Endodermal cell (in vitro differentiated cells): ENCODE measurements around the gene TPSAB1. TPM values are rescaled to one million over a fixed set of nuclear protein-coding genes. Genes with fewer than 3 reads are reported as not detected.

Experiments used
- DNase-seq: peaks from one replicate; pipeline ENCODE4 v3.0.0-alpha.2; 2017
- H3K27ac ChIP-seq: 2 replicates; pipeline ENCODE4 v1.5.1; 2013; ENCODE audit warnings: mild to moderate bottlenecking, low read depth, low read length, moderate library complexity
- H3K27me3 ChIP-seq: 2 replicates; pipeline ENCODE4 v1.6.1; 2013; ENCODE audit warnings: mild to moderate bottlenecking, low read length, moderate library complexity; ENCODE audit not compliant: insufficient read depth, control insufficient read depth, poor library complexity, severe bottlenecking
- H3K36me3 ChIP-seq: 2 replicates; pipeline ENCODE4 v1.7.0; 2013; ENCODE audit warnings: mild to moderate bottlenecking, low read length, moderate library complexity; ENCODE audit not compliant: control insufficient read depth, insufficient read depth
- H3K4me1 ChIP-seq: one replicate; pipeline ENCODE4 v1.7.0; 2013; ENCODE audit warnings: low read length; ENCODE audit not compliant: control insufficient read depth, insufficient read depth
- H3K4me3 ChIP-seq: 2 replicates; pipeline ENCODE4 v1.5.1; 2013; ENCODE audit warnings: mild to moderate bottlenecking, low read length, moderate library complexity
- H3K9ac ChIP-seq: 2 replicates; pipeline ENCODE4 v1.6.1; 2013; ENCODE audit warnings: mild to moderate bottlenecking, low read length, moderate library complexity; ENCODE audit not compliant: poor library complexity, severe bottlenecking; ENCODE audit errors: extremely low read depth
- H3K9me3 ChIP-seq: 2 replicates; pipeline ENCODE4 v1.6.1; 2013; ENCODE audit warnings: mild to moderate bottlenecking, low read length, moderate library complexity; ENCODE audit not compliant: control insufficient read depth
- H3K27ac Mint-ChIP-seq: 2 replicates; pipeline ENCODE4 v1.8.0; 2020; ENCODE audit warnings: mixed read lengths
- H3K27me3 Mint-ChIP-seq: 2 replicates; pipeline ENCODE4 v1.8.0; 2021; ENCODE audit warnings: mild to moderate bottlenecking, mixed read lengths; ENCODE audit not compliant: insufficient read depth
- H3K36me3 Mint-ChIP-seq: 2 replicates; pipeline ENCODE4 v1.8.0; 2020; ENCODE audit warnings: low read depth, mixed read lengths
- H3K4me1 Mint-ChIP-seq: 2 replicates; pipeline ENCODE4 v1.8.0; 2020; ENCODE audit warnings: mixed read lengths
- H3K4me3 Mint-ChIP-seq: 2 replicates; pipeline ENCODE4 v1.8.0; 2020; ENCODE audit warnings: mild to moderate bottlenecking, moderate library complexity, mixed read lengths
- H3K9me3 Mint-ChIP-seq: 2 replicates; pipeline ENCODE4 v1.8.0; 2020; ENCODE audit warnings: mild to moderate bottlenecking, mixed read lengths
- WGBS, 2 experiments: methylation state at CpG; one replicate each; pipeline versions ENCODE4 v1.1.5 to v1.1.7; 2013; ENCODE audit warnings: missing lambda C conversion rate in 2 of 2, mixed read lengths in 1 of 2; ENCODE audit not compliant: insufficient coverage in 1 of 2, insufficient read length in 1 of 2; 5-methylcytosine and 5-hydroxymethylcytosine counted together
- total RNA-seq, 2 donors: library from RNA; stranded (reverse); fragmentation: NEBNext Ultra II Directional in 1 of 2; extraction: Animal tissue kit (Norgen Biotek cat#: 25700) in 1 of 2; gene quantifications; 2 replicates in 1 of 2; 3 replicates in 1 of 2; pipeline ENCODE4 v1.2.1, GENCODE V29; 2021
- TF ChIP-seq, protein P1 (sequence below): fragments of 200-600 bp; sonication (generic); conservative IDR thresholded peaks from 2 replicates; pipeline ENCODE4 v1.5.0; 2021; ENCODE audit warnings: antibody characterized with exemption, mild to moderate bottlenecking

TPSAB1 gene
- total RNA-seq, 2 donors from 2014 or later: not detected

DNA sequence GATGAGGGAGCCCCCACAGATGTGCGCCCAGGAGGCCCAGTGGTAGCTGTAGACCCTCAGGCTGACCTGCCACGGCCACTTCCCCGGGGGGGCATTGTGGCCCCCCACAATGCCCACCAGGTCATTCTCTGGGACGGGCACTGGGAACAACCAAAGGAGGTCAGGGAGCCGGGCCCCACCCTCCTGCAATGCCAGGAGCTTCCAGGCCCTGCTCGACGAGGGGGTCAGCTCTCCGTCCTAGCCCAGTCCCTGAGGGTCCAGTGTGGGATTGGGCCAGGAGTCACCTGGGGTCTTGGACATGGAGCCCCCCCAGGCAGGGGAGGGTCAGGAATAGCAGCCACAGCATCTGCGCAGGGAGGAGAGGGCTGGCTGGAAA lies 22.3 kb downstream of the TPSAB1 start:
- Histone ChIP-seq H3K9ac (no peak overlapping the region), H3K4me3 (no peak overlapping the region), H3K9me3 (no peaks in the 10 kb centered on the region), H3K27ac (no peak overlapping the region), H3K27me3 (peaks cover 35% of the 10 kb centered on the region), H3K36me3 (no peaks in the 10 kb centered on the region), H3K4me1 (no peaks in the 10 kb centered on the region)
- Mint-ChIP-seq H3K27ac (no peak overlapping the region), H3K36me3 (no peaks in the 10 kb centered on the region), H3K27me3 (peaks cover 9% of the 10 kb centered on the region), H3K4me1 (no peaks in the 10 kb centered on the region), H3K4me3 (no peak overlapping the region), H3K9me3 (peaks cover 7% of the 10 kb centered on the region)
- WGBS, 2 experiments: 94 to 100% methylated on average over 1 to 9 of the region's 9 CpGs
- no peak for DNase-seq
- TF ChIP-seq, protein P1, sequence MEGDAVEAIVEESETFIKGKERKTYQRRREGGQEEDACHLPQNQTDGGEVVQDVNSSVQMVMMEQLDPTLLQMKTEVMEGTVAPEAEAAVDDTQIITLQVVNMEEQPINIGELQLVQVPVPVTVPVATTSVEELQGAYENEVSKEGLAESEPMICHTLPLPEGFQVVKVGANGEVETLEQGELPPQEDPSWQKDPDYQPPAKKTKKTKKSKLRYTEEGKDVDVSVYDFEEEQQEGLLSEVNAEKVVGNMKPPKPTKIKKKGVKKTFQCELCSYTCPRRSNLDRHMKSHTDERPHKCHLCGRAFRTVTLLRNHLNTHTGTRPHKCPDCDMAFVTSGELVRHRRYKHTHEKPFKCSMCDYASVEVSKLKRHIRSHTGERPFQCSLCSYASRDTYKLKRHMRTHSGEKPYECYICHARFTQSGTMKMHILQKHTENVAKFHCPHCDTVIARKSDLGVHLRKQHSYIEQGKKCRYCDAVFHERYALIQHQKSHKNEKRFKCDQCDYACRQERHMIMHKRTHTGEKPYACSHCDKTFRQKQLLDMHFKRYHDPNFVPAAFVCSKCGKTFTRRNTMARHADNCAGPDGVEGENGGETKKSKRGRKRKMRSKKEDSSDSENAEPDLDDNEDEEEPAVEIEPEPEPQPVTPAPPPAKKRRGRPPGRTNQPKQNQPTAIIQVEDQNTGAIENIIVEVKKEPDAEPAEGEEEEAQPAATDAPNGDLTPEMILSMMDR: no peak

DNA sequence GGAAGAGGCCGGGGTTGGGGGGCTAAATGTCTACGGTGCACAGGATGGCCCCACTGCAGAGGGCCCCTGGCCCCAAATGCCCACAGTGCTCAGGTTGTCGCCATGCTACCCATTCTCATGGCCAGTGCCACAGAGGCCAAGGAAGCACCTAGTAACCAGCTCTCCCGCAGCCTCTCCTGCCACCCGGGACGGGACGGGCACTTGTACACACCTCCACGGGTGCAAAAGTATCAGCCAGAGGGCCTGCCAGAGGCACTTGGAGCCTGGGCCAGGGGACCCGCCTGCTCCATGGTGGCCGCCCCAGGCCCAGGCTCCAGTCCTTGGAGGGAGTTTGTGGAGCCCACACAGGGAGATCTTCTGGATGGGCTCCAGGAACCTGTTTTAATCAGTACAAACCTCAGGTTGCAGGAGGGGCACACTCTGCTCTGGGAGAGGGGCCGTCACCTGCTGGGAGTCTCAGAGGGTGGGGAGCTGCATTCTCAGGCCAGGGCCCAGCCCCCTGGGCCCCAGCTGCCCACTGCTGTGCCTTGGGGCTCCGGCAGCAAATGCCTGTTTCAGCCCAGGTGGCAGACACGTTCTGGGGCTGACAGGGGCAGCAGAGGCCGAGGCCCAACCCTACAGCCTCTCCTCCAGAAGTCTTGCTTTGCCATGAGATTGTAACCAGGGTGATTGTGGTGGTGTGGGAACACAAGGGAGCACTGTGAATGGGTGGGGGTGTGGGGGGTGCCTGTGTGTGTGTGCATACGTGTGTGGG lies 23.3 kb downstream of the TPSAB1 start:
- Mint-ChIP-seq H3K4me1 (no peaks in the 10 kb centered on the region), H3K4me3 (no peak overlapping the region), H3K9me3 (peaks cover 7% of the 10 kb centered on the region), H3K36me3 (no peaks in the 10 kb centered on the region), H3K27ac (no peak overlapping the region), H3K27me3 (peaks cover 9% of the 10 kb centered on the region)
- WGBS, 2 experiments: 88 to 93% methylated on average over 8 to 15 of the region's 15 CpGs
- H3K27ac ChIP-seq: no peak overlapping the region
- H3K9ac ChIP-seq: no peak overlapping the region
- peaks cover 33% of the 10 kb centered on the region for H3K27me3 ChIP-seq
- no peaks in the 10 kb centered on the region for H3K4me1 ChIP-seq
- no peaks in the 10 kb centered on the region for H3K9me3 ChIP-seq
- no peak for DNase-seq
- H3K4me3 ChIP-seq: no peak overlapping the region
- H3K36me3 ChIP-seq: no peaks in the 10 kb centered on the region
- TF ChIP-seq, protein P1: no peak

DNA sequence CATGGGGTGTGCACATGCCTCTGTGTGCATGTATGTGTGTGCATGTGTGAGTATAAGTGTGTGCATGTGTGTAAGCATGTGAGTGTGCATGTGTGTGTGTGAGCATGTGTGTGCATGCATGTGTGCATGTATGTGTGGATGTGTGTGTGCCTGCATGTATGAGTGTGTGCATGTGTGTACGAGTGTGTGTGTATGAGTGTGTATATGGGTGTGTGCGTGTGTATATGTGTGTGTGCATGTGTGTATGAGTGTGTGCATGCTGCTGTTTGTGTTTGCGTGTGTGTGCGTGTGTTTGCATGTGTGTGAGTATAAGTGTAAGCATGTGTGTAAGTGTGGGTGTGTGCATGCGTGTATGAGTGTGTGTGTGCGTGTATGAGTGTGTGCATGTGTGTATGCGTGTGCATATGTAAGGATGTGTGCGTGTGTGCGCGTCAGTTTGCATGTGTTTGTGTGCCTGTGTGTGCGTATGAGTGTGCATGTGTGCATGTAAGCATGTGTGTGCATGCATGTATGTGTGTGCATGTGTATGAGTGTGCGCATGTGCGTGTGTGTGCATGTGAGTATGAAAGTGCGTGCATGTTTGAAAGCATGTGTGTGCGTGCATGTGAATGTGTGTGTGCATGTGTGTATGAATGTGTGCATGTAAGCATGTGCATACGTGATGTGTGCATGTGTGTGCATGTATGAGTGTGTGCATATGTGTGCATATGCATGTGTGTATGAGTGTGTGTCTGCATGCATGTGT lies 24.0 kb downstream of the TPSAB1 start:
- Mint-ChIP-seq H3K4me1 (no peaks in the 10 kb centered on the region), H3K27me3 (peaks cover 5% of the 10 kb centered on the region), H3K36me3 (no peaks in the 10 kb centered on the region), H3K9me3 (peaks cover 7% of the 10 kb centered on the region), H3K27ac (no peak overlapping the region), H3K4me3 (no peak overlapping the region)
- DNase-seq: no peak
- H3K9ac ChIP-seq: no peak overlapping the region
- peaks cover 26% of the 10 kb centered on the region for H3K27me3 ChIP-seq
- no peaks in the 10 kb centered on the region for H3K9me3 ChIP-seq
- TF ChIP-seq, protein P1: no peak
- no peaks in the 10 kb centered on the region for H3K36me3 ChIP-seq
- H3K4me3 ChIP-seq: no peak overlapping the region
- H3K27ac ChIP-seq: no peak overlapping the region
- no peaks in the 10 kb centered on the region for H3K4me1 ChIP-seq
- WGBS, 2 experiments: 88 to 95% methylated on average over 15 to 16 of the region's 16 CpGs
